DMS79 treated with DMSO at 0.1 percent for 48 hours (cell line): ENCODE data around the gene DCC.

ENCODE experiments used
- DNase-seq: peaks from one replicate; lab custom pipeline; 2025; lab: John Stamatoyannopoulos, UW

Gene DCC

GRCh38 chr18:52700116-52700515 lies 360.1 kb downstream of the DCC start:
- no peak for DNase-seq

GRCh38 chr18:52700816-52701215 lies 360.8 kb downstream of the DCC start:
- no peak for DNase-seq

GRCh38 chr18:52701219-52701935 lies 361.4 kb downstream of the DCC start:
- no peak for DNase-seq

- DNase-seq = no peak
Observed at GRCh38 chr18:52715421-52715820, 375.4 kb downstream of the DCC start.

- no peak for DNase-seq
Observed at GRCh38 chr18:52715991-52716390, 376.0 kb downstream of the DCC start.

GRCh38 chr18:52716973-52717372 lies 377.0 kb downstream of the DCC start:
- no peak for DNase-seq

- no peak for DNase-seq
Observed at GRCh38 chr18:52722904-52723303, 382.9 kb downstream of the DCC start.

DNA sequence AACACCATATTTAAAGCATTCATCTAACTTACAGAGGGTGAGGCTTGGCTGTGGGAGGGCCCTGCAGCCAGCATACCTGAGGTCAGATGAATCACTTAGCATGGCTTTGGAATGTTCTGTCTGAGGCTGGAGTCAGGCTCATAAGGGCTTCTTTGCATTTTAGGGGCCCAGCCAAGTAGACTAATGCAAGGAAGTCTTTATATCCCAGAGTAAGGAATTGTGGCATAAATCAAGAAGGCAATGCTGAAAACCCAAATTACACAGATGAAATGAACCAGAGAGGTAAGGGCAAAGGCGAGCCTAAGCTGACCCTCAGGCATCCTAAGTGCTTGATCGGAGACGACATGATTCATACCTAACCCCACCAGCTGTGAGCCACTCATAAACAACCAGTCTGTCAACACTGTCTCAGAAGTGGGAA lies 383.6 kb downstream of the DCC start:
- DNase-seq = no peak

DNA sequence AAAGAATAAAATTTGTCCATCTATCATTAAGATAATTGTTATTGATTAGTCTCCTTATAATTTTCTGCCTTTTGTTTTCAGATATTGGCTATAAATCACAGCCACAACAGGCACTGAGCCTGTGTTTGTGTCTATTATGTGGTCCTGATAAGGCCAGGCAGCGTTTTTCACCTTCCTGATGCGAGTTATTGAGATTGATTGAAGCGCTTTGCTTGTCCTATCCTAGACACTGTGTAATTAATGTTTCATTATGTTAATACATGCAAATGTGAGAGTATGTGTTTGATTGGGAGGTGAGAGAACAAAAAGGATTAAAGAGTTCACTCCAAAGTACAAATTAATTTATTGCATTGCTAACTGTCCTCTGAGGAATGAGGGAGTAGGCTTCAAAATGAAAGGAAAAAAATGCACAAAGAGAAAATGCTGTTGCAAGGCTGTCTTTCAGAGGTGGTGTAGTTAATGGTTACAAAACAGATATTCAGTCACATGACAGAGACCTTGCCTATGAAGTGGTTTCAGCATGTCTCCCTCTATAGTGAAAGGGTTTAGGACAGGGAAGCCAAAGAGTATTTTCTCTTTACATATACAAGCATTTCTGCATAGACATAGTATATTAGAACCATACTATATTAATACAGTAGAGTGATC lies 391.1 kb downstream of the DCC start:
- no peak for DNase-seq

DNA sequence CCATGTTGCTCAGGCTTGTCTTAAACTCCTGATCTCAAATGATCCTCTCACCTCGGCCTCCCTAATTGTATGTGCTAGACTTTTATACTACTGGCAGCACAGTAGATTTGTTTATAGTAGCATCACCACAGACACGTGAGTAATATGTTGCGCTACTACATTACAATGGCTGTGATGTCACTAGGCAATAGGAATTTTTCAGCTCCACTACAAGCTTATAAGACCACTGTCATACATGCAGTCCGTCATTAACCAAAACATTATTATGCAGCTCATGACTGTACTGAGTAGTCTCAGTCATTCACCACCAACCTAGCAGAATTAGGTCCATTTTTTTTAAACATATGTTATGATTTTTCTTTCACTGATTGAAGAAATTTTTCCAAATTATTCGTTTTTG lies 398.9 kb downstream of the DCC start:
- no peak for DNase-seq

DNA sequence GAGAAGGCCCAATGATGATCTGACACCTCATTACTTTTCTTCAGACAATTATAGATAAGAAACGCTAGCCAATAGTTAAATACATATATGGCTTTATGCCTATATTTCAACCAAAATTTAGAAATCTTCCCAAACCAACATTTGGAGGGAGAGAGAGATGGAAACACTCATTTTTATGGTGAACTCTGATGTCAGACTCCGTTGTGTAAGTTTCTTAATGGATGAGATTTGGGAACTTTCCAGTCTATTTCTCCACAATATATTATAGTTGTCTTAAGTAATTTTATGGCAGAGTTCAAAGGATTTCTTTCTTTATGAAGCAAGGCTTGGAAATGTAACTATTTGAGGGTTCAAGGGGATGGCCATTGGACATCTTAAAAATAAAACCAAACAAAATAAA lies 407.0 kb downstream of the DCC start:
- no peak for DNase-seq

- no peak for DNase-seq
Observed at GRCh38 chr18:52747869-52748268, 407.9 kb downstream of the DCC start.

DNA sequence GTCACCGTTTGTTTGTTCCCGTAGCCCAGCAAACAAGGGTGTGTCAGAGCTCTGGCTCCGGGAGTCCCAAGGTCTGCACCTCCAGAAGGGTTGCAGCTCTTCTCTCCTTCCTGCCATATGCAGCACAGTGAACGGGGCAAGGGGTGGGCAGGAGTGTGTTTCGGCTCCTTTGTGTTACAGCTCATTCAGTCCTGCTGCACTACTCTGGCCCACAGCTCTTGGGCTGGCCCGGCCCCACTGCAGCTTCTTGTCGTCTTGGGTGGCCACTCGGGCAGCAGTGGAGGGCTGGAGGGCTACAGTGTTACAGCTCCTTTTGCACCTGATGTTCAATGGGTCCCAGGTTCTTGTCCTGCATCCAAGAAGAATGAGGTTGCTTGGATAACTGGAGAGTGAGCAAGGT lies 408.3 kb downstream of the DCC start:
- DNase-seq = no peak

- DNase-seq = no peak
Observed at GRCh38 chr18:52749542-52749941, 409.5 kb downstream of the DCC start.

GRCh38 chr18:52750995-52751394 lies 411.0 kb downstream of the DCC start:
- DNase-seq = no peak

GRCh38 chr18:52764316-52764715 lies 424.3 kb downstream of the DCC start:
- no peak for DNase-seq

DNA sequence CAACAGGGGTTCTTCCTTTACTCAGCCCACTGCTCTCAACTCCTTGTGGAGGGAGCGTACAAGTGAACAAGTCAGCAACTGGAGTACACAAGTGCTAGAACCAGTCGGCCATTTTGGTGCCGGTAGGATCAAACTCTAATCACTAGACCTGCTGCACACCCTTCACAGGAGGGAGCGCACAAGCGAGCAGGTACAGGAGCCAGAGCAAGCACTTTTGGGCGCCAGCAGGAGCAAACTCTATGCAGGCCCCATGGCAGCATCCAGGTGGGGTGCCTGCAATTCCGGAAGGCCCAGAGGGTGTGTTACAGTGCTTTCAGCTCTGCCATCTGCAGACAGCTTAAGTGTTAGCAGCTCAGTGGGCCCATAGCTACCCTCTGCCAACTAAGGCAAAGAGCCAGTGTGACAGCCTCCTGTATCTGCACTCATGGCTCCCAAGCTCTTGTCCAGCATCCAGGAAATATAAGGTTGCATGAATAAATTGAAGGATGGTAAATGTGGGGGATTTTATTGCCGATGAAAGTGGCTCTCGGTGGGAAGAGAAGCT lies 426.1 kb downstream of the DCC start:
- DNase-seq = no peak

GRCh38 chr18:52781113-52781512 lies 441.1 kb downstream of the DCC start:
- DNase-seq = no peak

GRCh38 chr18:52791321-52791720 lies 451.3 kb downstream of the DCC start:
- DNase-seq = no peak

GRCh38 chr18:52812834-52813233 lies 472.8 kb downstream of the DCC start:
- no peak for DNase-seq

- no peak for DNase-seq
Observed at GRCh38 chr18:52813635-52814416, 473.8 kb downstream of the DCC start.

DNA sequence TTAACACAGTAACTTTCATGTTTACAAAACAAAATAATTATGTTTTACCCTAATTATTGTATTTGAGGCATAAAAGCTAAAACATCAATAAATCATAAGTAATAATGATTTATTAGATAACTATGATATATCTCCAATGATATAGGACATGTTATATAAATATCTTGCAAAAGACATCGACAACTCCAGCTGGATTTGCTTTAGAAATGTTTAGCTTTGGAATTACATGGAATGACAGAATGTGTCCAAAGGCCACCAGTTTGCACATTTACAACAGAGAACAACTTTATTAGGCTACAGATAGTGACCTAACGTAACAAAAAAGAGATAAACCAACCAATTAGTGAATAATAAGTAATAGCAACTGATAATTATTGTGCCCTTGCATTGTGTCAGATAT lies 475.7 kb downstream of the DCC start:
- no peak for DNase-seq

DNA sequence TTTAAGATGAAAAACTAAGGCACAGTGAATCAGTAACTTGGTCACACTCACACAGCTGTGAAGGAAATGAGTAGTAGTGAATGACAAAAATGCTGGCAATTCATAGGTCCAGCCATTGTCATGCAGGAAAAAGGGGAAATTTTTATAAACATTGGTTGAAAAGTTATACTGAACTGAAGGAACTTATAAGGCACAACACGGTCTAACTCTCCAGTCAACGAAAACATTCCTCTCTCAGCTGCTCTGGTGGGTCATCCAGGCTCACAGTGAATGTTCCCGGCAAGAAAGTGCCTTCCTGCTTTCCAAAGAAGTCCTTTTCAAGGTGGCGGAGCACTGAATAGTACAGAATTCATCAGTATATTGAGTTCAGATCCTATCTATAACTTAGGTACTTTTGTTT lies 476.1 kb downstream of the DCC start:
- no peak for DNase-seq
